ENCODE measurements around the gene FGFR2. TPM values are rescaled to one million over a fixed set of nuclear protein-coding genes. Genes with fewer than 3 reads are reported as not detected.

The FGFR2 gene
- total and polyA plus RNA-seq, 9 of the 15 experiments (the other 6 are each of a cell fraction or from before 2014, with no cell fraction given): 0.20 TPM; not detected in 8

DNA sequence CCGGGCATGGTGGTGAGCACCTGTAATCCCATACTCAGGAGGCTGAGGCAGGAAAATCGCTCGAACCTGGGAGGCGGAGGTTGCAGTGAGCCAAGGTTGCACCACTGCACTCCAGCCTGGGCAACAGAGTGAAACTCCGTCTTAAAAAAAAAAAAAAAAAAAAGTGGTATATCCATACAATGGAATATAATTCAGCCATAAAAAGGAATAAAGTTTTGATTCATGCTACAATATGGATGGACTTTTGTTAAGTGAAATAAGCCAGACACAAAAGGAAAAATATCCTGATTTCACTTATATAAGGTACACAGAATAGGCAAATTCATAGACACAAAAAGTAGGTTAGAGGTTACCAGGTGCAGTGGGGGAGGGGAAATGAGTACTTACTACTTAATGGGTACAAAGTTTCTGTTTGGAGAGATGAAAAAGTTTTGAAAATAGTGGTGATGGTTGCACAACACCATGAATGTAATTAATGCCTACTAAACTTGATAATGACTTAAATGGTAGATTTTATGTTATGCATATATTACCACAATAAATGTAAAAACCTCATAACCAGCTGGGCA is 53.9 kb downstream of the FGFR2 start:
- FAIRE-seq (no peak), ATAC-seq (no peak), DNase-seq (ENCODE audit: extremely low read depth in 1 of 4, low spot score in 3 of 4) (no peak)
- Histone ChIP-seq H3K27ac (ENCODE audit: extremely low read depth, low read depth, low read length) (no peak overlapping the region), H3K9me1 (ENCODE audit: control insufficient read depth, insufficient read depth, low read length) (no peaks in the 10 kb centered on the region), H3K9ac (ENCODE audit: insufficient read depth in 1 of 2, low read depth in 2 of 2, low read length in 2 of 2) (no peak overlapping the region), H2AFZ (ENCODE audit: low read depth, low read length) (no peak overlapping the region), H3K9me3 (replicated peaks; ENCODE audit: control insufficient read depth, insufficient read depth, low read depth, low read length) (no peaks in the 10 kb centered on the region), H3K27me3 (ENCODE audit: control insufficient read depth in 2 of 2, insufficient read depth in 2 of 2, low read length in 2 of 2) (peaks cover 0 to 12% of the 10 kb centered on the region in 2 experiments; a peak in 3 of 5 replicates), H3K36me3 (ENCODE audit: control insufficient read depth, insufficient read depth, low read length) (no peaks in the 10 kb centered on the region), H3K4me3 (no peak overlapping the region), H3K79me2 (ENCODE audit: control insufficient read depth, insufficient read depth, low read length) (no peaks in the 10 kb centered on the region), H3K4me1 (replicated peaks in 1 of 2; ENCODE audit: control insufficient read depth in 2 of 2, insufficient read depth in 2 of 2, low read length in 2 of 2) (no peaks in the 10 kb centered on the region), H4K20me1 (replicated peaks; ENCODE audit: control insufficient read depth, insufficient read depth, low read length) (no peaks in the 10 kb centered on the region), H3K4me2 (ENCODE audit: insufficient read depth, low read length) (no peak overlapping the region)
- ChIA-PET CTCF (ENCODE audit: low intra/inter-chr PET ratio) (no interaction called here), POLR2A (no interaction called here)
- intact Hi-C loops (cut with micrococcal nuclease) (no loop called here), in situ Hi-C loops (cut with MboI) (no loop called here)
- no TSS peak for BruUV-seq (replicated peaks)
- no CpG with 5 or more reads among the region's 5 CpGs for WGBS (ENCODE audit: insufficient coverage, low coverage, missing lambda C conversion rate)
- no peak for TF ChIP-seq HDAC3 (IDR thresholded peaks at IDR 0.05; ENCODE audit: borderline replicate concordance, partially characterized antibody)
- TF ChIP-seq GTF3C2 (IDR thresholded peaks at IDR 0.05; ENCODE audit: borderline replicate concordance, extremely low read depth, insufficient read length): no peak
- no peak for TF ChIP-seq POLR2H (tag; IDR thresholded peaks at IDR 0.05; ENCODE audit: low read depth)
- no peak for TF ChIP-seq ETV6 (IDR thresholded peaks at IDR 0.05; ENCODE audit: borderline replicate concordance in 1 of 2, low read depth in 2 of 2, low read length in 1 of 2)
- TF ChIP-seq ETV6 (CRISPR knock-in tag; IDR thresholded peaks at IDR 0.05; ENCODE audit: borderline replicate concordance): no peak
- TF ChIP-seq ZNF311 (CRISPR knock-in tag; IDR thresholded peaks at IDR 0.05): no peak
- TF ChIP-seq ZNF146 (CRISPR knock-in tag; IDR thresholded peaks at IDR 0.05; ENCODE audit: unreplicated experiment): no peak
- no peak for TF ChIP-seq ESRRA (IDR thresholded peaks at IDR 0.05; ENCODE audit: borderline replicate concordance, low read depth)
- TF ChIP-seq, protein P1, sequence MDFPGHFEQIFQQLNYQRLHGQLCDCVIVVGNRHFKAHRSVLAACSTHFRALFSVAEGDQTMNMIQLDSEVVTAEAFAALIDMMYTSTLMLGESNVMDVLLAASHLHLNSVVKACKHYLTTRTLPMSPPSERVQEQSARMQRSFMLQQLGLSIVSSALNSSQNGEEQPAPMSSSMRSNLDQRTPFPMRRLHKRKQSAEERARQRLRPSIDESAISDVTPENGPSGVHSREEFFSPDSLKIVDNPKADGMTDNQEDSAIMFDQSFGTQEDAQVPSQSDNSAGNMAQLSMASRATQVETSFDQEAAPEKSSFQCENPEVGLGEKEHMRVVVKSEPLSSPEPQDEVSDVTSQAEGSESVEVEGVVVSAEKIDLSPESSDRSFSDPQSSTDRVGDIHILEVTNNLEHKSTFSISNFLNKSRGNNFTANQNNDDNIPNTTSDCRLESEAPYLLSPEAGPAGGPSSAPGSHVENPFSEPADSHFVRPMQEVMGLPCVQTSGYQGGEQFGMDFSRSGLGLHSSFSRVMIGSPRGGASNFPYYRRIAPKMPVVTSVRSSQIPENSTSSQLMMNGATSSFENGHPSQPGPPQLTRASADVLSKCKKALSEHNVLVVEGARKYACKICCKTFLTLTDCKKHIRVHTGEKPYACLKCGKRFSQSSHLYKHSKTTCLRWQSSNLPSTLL (IDR thresholded peaks at IDR 0.05): no peak
- no peak for TF ChIP-seq ZNF384 (IDR thresholded peaks at IDR 0.05; ENCODE audit: low read depth, low read length)
- TF ChIP-seq, protein P2, sequence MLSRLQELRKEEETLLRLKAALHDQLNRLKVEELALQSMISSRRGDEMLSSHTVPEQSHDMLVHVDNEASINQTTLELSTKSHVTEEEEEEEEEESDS (CRISPR knock-in tag; IDR thresholded peaks at IDR 0.05): no peak
- no peak for TF ChIP-seq THRAP3 (IDR thresholded peaks at IDR 0.05; ENCODE audit: borderline replicate concordance)
